ENCODE data around the gene DBNL. TPM values are rescaled to one million over a fixed set of nuclear protein-coding genes. Genes with fewer than 3 reads are reported as not detected.

The DBNL gene
- total RNA-seq, 4 donors from 2014 or later = 92.2 to 132 (median 124) TPM

- H3K4me1 ChIP-seq = peaks cover 0 to 31% (median 0%) of the 10 kb centered on the region in 3 donors
- H3K4me3 ChIP-seq = no peak overlapping the region
- no peaks in the 10 kb centered on the region for H3K27me3 ChIP-seq
- H3K36me3 ChIP-seq = peaks cover 0 to 84% of the 10 kb centered on the region in 2 donors
- 88 to 100% methylated on average over 3 to 5 of the region's 5 CpGs for WGBS, 2 donors (ENCODE audit: low coverage in 1 of 2)
- ATAC-seq = no peak
- no peak for TF ChIP-seq POLR2A (IDR thresholded peaks at IDR 0.05)
- no peak for TF ChIP-seq EP300 (IDR thresholded peaks at IDR 0.05)
- TF ChIP-seq, protein P1, sequence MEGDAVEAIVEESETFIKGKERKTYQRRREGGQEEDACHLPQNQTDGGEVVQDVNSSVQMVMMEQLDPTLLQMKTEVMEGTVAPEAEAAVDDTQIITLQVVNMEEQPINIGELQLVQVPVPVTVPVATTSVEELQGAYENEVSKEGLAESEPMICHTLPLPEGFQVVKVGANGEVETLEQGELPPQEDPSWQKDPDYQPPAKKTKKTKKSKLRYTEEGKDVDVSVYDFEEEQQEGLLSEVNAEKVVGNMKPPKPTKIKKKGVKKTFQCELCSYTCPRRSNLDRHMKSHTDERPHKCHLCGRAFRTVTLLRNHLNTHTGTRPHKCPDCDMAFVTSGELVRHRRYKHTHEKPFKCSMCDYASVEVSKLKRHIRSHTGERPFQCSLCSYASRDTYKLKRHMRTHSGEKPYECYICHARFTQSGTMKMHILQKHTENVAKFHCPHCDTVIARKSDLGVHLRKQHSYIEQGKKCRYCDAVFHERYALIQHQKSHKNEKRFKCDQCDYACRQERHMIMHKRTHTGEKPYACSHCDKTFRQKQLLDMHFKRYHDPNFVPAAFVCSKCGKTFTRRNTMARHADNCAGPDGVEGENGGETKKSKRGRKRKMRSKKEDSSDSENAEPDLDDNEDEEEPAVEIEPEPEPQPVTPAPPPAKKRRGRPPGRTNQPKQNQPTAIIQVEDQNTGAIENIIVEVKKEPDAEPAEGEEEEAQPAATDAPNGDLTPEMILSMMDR (IDR thresholded peaks at IDR 0.05) = no peak
- no peak for TF ChIP-seq POLR2AphosphoS5 (IDR thresholded peaks at IDR 0.05)
- no peak overlapping the region for H3K27ac ChIP-seq
- no peaks in the 10 kb centered on the region for H3K9me3 ChIP-seq
These were observed 7.2 kb downstream of the DBNL start for GRCh38 chr7:44051611-44052220.

DNA sequence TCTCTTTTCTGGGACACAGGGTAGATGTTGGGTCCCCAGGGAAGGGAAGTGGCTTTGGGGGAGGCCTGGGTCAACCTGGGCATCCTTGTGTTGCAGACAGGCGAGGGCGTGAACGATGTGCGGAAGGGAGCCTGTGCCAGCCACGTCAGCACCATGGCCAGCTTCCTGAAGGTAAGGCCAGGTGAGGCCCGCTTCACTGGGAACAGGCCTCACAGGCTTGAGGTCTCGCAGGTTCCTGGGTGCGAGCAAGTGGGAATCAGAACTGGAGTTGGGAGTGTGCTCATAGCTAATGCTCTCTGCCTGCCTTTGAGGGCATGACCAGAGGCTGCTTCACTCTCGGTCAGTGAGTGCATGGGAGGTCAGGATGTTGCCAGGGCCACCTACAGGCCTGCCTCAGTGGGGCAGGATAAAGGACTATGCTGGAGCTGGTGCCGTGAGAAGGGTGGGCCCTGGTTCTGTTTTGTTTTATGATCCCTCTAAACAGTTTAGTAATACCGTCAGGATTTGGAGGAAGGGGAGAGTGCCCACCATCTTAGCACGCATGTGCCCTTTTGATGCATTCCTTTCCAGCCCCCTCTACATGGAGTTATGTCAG lies 8.4 kb downstream of the DBNL start:
- Histone ChIP-seq H3K27me3 (no peaks in the 10 kb centered on the region), H3K4me1 (peaks cover 0 to 22% (median 0%) of the 10 kb centered on the region in 3 donors), H3K9me3 (no peaks in the 10 kb centered on the region), H3K36me3 (peaks cover 0 to 87% of the 10 kb centered on the region in 2 donors), H3K27ac (no peak overlapping the region), H3K4me3 (no peak overlapping the region)
- TF ChIP-seq EP300 (IDR thresholded peaks at IDR 0.05) (no peak), POLR2AphosphoS5 (IDR thresholded peaks at IDR 0.05) (no peak), POLR2A (IDR thresholded peaks at IDR 0.05) (no peak)
- TF ChIP-seq, protein P1 (IDR thresholded peaks at IDR 0.05) = no peak
- no peak for ATAC-seq
- WGBS, 2 donors (ENCODE audit: low coverage in 1 of 2) = 88 to 92% methylated on average over 3 to 6 of the region's 12 CpGs

GRCh38 chr7:44056681-44057080 lies 12.2 kb downstream of the DBNL start:
- TF ChIP-seq POLR2A (IDR thresholded peaks at IDR 0.05) (no peak), EP300 (IDR thresholded peaks at IDR 0.05) (no peak), POLR2AphosphoS5 (IDR thresholded peaks at IDR 0.05) (no peak)
- TF ChIP-seq, protein P1 (IDR thresholded peaks at IDR 0.05) = no peak
- Histone ChIP-seq H3K4me3 (no peak overlapping the region), H3K9me3 (no peaks in the 10 kb centered on the region), H3K27me3 (no peaks in the 10 kb centered on the region), H3K27ac (no peak overlapping the region), H3K36me3 (peaks cover 0 to 99% of the 10 kb centered on the region in 2 donors), H3K4me1 (no peaks in the 10 kb centered on the region)
- no peak for ATAC-seq
- WGBS, 2 donors (ENCODE audit: low coverage in 1 of 2) = 80% methylated on average over 1 to 3 of the region's 7 CpGs

DNA sequence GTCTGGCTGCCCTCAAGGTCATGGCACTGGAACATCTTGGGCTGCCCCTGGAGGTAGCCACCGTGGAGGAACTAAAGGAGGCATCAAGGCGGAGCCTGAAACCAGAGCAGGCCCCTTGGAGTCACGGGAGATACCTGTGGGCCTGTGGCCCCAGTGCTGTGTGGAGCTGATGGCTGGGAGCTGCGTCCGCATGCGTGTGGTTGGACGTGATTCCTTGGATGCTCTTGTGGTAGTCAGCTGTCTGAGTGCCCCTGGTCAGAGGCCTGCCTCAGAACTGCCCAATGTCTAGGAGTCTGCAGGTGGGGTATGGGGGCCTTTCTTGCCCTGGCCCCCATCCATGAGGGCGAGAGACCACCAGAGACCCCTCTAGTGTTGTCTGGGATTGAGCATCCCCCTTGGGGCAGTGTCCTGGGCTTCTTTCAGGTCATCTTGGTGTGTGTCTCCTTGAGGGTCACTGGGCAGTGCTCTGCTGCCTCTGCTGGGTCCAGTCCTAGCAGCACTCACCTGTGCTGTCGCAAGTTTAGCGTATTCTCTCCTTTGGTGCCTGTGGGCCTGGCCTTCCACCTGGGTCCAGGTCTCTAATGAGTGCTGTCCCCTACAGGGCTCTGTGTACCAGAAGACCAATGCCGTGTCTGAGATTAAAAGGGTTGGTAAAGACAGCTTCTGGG lies 12.8 kb downstream of the DBNL start:
- no peak for TF ChIP-seq POLR2A (IDR thresholded peaks at IDR 0.05)
- no peak for TF ChIP-seq POLR2AphosphoS5 (IDR thresholded peaks at IDR 0.05)
- TF ChIP-seq, protein P1 (IDR thresholded peaks at IDR 0.05) = no peak
- TF ChIP-seq EP300 (IDR thresholded peaks at IDR 0.05) = no peak
- ATAC-seq = no peak
- Histone ChIP-seq H3K27me3 (no peaks in the 10 kb centered on the region), H3K9me3 (no peaks in the 10 kb centered on the region), H3K27ac (no peak overlapping the region), H3K4me3 (no peak overlapping the region), H3K36me3 (peaks cover 0 to 99% of the 10 kb centered on the region in 2 donors), H3K4me1 (peaks cover 0 to under 1% (median 0%) of the 10 kb centered on the region in 3 donors)
- 100% methylated on average over 1 of the region's 11 CpGs; no CpG with 5 or more reads in 1 of the 2 donors for WGBS, 2 donors (ENCODE audit: low coverage in 1 of 2)
